ENCODE measurements around the gene CRYBG3.

The CRYBG3 gene

DNA sequence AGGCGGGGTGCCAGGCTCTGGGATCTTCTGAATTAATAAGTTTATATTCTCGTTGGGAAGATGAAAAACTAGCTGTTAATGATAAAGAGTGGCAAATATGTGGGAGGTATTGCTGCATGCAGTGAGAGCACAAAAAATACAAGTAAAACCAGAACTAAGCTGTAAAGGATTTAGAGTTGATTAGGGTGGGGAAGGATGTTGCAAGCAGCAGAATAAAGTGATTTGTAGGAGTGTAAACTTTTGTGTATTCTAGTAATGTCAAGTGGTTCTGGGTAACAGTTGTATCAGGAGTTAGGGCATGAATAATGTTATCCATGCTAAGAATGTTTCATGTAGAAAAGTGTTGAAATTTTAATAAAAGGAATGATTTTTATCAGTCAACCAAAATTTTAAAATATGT, 18.1 kb downstream of the CRYBG3 start:
- DNase-seq, result no peak

DNA sequence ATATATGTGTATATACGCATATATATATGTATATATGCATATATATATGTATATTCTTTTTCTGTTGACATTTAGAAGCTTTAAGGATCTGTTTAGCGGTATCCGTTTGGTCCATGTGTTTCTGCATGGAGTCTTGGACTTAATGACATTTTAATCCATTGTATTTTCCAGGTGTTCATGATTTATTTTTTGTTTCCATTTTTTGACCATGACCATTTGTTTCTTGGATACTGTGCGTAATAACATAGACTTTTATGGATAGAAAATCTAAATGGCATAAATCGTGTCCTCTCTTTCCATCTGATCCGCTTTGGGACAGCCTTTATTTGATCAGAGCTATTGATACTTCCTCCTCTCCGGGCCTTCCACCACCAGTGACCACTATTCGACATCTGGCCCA, 19.5 kb downstream of the CRYBG3 start:
- DNase-seq, result no peak

DNA sequence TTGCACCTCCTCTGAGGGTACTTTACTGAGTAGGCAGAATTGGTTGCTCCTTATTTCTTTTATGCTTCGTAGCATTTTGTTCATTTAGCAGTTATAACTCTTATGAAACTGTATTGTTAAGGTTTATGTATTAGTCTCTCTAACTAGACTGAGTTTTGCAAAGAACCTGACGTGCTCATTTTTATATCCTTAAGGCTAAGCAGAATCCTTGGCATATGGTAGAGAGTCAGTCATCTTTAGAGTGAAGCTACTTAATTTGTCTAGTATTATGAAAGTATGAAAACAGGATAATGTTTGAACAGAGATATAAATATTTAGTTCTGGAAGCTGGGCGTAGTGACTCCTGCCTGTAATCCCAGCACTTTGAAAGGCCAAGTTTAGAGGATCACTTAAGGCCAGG, 20.1 kb downstream of the CRYBG3 start:
- DNase-seq, result no peak

DNA sequence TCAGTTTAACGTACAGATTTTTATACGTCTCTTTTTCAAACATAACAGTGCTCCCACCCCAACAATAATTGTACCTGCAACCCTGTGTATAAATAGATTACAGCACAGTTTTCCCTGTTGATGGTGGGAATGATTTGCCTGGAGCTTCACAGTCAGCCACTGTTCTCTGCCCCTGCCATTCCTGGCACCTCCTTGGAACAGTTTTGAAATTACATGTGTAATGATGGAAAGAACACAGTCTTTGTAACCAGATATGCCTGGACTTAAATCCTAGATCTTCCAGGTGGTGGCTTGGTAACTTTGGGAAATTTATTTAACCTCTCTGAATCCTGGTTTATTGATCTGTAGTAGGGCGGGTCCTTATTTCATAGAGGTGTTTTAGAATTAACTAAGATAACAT, 27.0 kb downstream of the CRYBG3 start:
- no peak for DNase-seq

DNA sequence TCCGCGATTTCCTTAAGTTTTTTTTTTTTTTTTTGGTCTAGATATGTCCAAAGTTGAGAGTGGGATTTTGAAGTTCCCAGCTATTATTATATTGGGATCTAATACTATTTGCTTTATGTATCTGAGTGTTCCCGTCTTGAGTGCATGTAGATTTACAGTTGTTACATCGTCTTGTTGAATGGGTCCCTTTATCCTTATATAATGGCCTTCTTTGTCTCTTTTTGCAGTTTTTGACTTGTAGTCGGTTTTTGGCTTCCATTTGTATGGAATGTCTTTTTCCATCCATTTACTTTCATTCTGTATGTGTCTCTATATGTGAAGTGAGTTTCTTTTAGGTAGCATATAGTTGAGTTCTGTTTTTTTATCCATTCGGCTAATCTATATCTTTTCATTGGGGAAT, 35.6 kb downstream of the CRYBG3 start:
- DNase-seq, result no peak

DNA sequence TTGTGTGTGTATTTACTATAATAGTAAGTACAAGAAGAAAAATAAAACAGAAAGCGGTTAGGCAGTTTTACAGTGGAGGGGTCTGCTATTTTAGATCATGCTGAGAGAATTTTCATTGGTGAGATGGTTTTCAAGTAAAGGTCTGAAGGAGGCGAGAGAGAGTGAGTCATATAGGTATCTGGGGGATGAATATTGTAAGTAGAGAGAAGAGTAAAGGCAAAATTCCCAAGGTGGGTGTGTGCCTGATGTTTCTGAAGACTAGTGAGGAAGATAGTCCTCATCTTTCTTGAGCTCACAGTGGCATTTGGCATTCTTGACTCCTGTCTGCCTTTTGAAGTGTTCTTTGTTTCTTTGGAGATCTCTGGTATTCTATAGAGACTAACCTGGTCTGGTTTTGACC, 38.6 kb downstream of the CRYBG3 start:
- DNase-seq, result no peak

DNA sequence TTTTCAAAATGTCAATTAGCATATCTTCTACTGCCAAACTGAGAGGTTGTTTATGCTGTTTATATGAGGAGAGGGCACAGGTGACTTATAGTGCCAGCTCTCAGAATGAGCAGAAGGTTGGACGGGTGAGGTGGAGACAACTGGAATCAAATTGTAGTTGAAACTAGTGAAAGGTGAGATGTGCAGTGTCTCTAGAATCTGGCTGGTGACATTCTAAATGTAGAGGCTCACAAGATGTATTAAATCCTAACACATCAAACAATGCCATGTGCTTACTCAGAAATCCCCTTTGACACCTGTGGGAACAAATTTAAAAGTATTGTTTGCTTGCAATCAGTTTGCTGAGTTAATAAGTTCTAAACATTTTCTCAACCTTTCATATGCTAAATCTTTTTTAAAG, 40.8 kb downstream of the CRYBG3 start:
- no peak for DNase-seq

DNA sequence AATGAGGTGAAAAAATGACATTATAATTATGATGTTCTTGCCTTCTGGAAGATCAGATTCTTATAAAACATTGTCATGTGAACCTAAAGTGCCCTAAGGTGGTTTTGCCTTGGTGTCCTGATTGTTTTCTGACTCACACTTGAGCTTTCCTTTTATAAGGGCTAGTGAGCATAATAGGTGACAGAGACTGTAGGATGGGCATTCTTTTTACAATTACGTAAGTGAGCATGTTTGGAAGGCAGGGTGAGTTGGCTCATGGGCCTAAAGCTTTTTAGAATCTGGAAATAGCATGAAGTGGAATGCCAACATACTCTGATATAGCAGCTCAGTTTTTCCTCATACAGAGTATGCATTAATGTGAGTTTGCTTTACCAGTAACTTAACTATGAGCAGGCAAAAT, 41.2 kb downstream of the CRYBG3 start:
- DNase-seq, result no peak

DNA sequence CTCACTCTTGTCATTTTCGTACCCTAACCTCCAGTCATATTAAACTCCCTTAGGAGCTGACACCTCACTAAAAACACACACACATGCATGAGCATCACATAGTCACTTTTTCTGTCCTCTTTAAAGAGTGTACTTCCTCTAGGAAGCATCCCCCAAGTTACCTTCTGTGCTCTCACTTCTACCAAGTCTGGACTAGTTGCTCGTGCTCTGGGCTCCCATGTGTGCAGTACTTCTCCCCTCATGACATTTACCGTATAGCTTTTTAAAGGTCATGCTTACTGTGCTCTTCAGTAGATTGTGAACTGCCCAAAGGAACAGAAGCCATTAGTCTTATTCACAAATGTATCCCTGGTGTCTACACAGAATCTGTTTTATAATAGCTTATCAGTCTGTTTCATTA, 42.0 kb downstream of the CRYBG3 start:
- DNase-seq, result no peak

DNA sequence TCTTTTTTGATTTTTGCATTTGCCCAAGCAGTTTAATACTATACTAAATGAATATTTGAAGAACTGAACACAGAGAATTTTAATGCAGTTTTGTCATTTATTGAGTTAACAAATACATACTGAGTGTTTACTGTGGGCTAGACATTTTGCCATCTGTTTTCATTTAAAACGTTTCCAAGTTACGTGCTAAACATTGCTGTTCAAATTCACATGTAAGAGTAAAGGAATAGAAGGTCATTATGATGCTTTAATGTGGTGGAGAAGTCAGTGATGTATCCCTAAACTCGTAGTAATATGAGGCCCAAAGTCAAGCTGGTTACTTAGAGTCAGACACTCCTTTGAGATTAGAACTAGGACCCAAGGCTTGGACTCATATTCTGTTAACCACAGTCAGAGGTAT, 49.4 kb downstream of the CRYBG3 start:
- no peak for DNase-seq

DNA sequence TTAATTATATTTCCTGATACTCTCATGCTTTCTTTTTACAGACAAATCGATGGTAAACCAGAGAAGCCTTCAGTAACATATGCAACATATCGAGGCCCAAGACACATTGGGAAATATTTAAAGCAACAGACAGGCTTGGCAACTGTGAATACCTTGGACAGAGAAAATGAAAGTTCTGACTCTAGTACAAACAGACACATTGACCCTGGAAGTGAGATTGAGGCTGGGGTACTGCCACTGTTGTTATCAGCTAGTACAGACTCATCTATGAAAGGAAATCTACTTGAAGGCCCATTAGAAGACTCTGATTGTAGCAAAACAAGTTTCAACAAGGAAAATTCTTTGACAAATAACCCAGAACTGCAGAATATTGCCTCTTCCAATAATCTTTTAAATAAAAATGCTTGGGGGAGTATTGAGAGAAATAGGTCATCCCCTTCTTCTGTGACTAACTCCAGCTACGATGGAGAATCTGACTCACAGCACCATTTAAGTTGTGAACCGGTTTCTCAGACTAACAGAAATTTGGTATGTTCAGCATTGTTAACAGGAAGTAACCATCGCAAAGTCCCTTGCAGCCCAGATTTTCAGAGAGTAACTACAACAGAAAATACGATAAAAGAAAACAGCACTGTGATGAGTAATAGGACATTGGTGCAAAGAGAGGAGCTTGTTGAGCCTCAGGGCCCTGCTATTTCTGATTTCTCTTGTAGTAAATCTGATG, 50.2 kb downstream of the CRYBG3 start:
- peak; percentile 2 for DNase-seq

DNA sequence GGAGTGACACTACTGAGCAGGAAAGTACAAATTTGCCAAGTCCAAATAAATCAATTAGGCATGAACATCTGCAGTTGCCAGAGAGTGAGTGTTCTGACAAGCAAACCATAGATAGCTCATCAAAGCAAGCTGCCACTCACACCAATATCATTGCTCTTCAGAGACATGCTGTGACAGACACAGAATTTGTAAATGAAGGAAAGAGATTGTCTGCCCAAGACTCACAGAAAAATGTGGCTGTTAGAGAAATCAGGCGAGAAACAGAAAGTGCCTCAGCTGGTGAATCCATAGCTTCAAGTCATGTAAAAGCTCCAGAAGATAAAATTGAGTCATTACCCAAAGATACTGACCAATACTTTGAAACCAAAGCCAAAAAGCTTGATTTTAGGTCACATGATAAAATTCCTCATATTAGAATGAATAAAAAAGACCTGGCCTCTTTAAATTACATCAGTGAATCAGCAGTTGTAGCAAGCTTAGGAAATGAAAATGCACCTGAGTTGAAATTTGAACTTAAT, 50.8 kb downstream of the CRYBG3 start:
- no peak for DNase-seq

DNA sequence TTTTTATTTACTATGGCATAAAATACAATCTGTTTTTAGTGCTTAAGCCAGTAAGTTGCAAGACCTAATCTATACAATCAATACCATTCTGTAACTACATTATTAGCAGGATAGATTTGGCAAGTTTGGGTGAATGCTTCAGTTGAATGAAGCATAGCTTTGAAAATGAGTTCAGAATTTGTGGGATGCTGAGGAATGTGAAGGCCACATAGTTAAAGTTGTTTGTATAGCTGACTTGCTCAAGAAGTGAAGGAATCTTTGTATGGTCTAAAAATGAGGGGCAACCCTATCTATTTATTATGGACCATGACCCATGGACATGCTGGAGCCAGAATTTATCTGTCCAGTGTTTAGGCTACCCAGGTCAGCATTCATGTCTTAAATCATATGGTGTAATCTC, 58.5 kb downstream of the CRYBG3 start:
- DNase-seq, result no peak

DNA sequence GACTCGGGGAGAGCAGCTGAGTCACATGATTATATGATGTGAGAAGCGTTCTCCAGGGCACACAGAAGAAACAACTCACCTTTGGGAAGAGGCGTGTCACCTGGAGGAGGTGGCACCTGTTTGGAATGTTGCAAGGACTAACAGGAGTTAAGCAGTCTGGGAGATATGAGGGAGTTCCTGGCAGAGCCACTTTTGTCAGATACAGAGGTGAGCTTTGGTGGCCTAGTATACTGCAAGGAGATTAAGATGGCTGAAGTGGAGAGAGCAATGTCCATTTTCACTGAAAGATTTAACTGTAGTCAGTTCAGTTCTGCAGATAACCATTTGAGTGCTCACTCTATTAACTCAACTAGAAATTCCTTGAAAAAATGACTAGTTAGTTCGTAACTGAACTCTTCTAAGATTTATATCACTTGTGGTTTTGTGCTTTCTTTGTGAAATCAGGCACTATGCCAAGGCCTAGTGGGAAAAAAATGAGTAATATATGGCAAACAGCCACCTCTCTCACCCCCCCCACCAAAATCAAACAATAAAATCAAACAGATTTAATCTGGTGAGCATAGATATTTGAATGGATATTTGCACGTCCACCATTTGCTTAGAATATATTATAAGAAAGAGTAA, 61.3 kb downstream of the CRYBG3 start:
- no peak for DNase-seq

DNA sequence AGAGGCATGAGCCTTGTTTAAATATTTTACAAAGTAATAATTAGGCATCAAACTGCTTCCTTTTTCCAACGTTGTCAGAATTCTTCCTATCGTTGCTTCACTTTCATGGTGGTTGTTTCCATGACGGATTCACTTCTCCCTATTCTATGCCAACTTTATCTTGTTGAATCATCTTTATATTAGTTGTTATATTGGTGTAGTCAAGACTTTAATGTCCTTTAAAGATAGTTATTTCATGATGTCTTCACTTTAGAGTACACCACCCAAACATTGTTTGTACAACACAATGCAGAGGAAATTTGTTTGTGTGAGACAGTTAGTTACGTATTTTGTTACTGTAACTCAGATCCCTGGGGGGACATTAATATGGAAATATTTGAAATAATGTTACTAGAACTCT, 61.9 kb downstream of the CRYBG3 start:
- DNase-seq, result no peak

DNA sequence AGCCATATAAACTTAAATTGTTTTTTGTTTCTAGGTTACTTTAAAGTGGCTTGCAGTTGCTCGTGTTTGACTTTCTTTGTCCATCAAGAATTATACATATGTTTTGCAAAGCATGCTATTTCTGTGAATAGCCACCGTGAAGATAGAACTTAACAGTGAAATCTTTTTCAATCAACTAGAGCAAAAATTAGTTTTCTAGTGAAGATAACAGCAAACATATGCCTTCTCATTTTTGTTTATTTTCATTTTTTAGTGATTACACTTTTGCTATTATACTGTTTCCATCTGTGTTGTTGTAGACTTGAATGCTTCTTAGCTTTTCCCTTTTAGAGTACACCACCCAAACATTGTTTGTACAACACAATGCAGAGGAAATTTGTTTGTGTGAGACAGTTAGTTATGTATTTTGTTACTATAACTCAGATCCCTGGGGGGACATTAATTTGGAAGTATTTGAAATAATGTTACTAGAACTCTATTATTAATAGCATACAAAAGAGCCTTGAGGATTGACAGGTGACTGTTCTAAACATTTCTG, 62.8 kb downstream of the CRYBG3 start:
- no peak for DNase-seq

DNA sequence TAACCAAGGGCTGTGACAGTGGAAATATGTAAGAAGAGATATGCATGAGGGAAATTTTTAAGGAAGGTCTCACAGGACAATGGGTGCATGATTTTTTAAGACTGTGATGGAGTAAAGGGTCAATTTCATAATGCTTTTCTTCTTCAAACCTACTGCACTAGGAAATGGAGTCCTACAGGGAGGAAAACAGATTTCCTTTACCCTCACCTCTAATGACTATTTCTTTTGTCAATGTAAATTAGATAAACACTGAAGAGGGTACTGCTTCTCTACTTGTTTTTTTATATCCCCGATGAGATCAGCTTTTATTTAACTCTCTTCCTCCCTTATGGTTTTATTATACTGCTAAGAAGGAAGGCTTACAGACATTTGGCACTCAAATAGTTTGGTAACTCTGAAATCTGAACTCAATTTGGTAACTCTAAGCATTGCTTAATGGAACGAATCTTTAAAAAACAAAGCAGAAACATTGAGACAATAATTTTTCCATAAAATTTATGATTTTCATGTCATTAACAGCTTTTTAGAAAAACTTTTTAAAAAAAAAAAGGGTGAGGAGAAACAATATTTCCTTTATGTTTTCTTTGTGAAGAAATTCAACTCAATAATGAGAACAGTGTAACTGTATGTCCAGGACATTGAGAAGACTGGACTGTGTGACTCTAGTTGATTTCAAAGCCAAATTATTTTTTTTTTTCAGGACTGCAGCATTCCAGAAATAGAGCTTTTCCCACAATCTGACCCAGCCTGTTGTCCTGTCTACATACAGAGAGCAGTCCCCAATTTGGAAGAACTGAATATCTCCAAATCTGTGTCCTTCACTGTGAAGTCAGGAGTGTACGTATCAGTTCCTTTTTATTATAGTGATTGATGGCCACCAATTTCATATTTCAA, 64.4 kb downstream of the CRYBG3 start:
- DNase-seq, result no peak

DNA sequence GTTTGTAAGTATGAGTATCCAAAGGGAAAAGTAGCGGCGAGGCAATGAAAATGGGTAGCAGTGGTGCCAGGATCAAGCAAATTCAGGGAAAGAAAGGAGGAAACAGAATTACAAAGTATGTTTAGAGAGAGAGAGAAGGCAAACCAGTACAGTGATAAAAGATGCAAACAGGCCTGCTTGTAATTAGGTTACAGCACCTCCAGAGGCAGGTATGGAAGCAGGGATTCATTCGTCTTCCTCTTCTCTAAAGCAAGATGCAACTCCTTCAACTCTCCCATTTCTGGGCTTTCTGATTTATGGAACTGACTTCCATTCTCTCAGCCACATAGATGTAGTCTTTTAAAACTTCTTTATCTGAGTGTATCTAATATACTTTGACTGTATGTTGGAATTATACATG, 68.0 kb downstream of the CRYBG3 start:
- no peak for DNase-seq

DNA sequence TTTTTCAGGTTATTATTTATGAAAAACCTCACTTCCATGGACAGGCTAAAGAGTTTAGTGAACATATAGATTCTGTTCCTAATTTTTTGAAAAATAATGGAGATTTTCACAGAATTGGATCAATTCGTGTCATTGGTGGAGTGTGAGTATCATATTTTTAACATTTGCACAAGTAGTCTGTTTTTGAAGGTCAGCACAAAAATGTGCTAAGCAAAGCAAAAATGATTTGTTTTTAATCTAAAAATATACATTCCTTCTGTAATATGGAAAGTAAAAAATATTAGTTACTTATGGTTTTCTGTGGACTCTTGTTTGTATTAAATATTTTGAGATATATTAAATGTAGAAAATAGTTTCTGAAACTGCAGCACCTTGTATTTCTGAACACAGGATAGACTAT, 71.0 kb downstream of the CRYBG3 start:
- DNase-seq, result no peak

DNA sequence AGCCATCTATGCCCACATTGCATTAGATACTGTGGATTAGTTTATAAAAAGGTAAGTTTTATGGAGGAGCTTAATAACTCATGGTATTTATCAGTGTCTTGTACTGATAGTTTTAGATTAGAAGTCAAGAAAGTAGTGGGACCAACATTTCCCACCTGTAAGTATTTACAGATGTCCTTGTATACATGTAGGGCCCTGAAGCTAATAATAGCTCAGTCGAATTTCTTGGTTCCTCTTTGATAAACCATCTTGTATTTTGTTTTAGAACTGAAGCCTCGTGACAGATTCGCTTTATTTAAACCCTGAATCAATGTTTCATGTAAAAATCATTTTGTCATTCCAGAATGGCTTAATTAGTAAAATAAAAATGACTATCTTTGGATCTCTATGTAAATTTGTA, 73.4 kb downstream of the CRYBG3 start:
- no peak for DNase-seq

DNA sequence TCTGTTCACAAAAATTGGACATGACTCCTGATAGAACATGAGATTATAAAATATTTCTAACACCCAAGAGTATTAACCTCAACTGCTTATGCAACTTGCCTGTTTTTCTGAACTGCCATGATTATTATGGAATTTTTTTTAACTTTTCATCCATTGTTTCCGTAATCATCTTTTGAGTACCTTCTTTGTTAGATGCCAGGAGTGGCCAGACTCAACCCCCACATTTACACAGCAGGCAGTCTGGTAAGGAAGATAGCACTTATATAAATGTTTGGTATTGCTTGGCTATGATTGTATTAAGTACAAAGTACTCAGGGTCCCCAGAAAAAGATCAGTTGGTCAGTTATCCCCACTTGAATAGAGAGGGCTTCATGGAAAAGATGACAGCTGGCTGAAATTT, 74.3 kb downstream of the CRYBG3 start:
- DNase-seq, result no peak

DNA sequence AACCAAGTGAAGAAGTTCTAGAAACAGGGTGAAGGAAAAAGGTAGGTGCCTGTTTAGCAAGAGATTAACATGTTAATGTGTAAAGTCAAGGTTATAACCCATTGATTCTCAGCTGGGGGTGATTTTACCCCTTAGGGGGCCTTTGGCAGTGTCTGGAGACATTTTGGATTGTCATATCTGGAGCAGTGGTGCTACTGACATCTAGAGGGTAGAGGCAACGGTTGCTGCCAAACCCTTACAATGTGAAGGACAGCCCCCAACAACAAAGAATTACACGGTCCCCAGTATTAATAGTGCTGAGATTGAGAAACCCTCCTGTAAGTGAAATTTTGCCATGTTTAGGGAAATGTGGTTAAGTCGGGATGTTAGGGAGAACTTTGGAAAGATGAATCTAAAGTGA, 74.7 kb downstream of the CRYBG3 start:
- no peak for DNase-seq

DNA sequence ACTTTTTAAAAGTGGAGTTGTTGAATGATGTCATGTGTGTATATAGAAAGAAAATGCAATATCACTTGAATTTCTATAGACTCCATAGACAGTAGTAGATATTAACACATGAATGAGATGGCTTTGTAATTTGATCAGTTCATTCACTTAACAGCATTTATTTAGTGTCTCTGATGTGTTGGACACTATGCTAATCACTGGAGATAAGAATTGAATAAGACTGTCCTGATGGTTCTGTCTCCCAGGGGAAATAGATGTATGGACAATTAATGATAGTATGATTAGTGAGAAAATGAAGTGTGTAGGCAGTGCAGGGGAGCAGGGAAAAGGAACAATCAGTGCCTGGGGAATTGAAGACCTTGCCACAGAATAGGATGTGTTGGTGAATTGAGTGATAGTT, 77.5 kb downstream of the CRYBG3 start:
- DNase-seq, result no peak

Measured in stimulated activated CD4-positive, alpha-beta T cell treated with anti-CD3 and anti-CD28 coated beads, Interleukin-4, amount 100 ng/mL, for 1 hour (primary cell).